H9 (cell line): ENCODE data around the gene TTC6. TPM values are rescaled to one million over a fixed set of nuclear protein-coding genes. Genes with fewer than 3 reads are reported as not detected.

ENCODE experiments used
- DNase-seq: peaks from one replicate; pipeline ENCODE4 v3.0.0-alpha.2; 2017
- H2AFZ ChIP-seq: one replicate; pipeline ENCODE4 v1.6.1; 2013; ENCODE audit warnings: mild to moderate bottlenecking, low read length, control low read depth, moderate library complexity
- H2AK5ac ChIP-seq: 2 replicates; pipeline ENCODE4 v1.6.1; 2013; ENCODE audit warnings: low read length, control low read depth, mixed read lengths; ENCODE audit not compliant: insufficient read length
- H2BK120ac ChIP-seq: one replicate; pipeline ENCODE4 v1.6.1; 2013; ENCODE audit warnings: low read depth, mild to moderate bottlenecking, low read length, control low read depth, inconsistent platforms; ENCODE audit not compliant: poor library complexity, severe bottlenecking
- H2BK12ac ChIP-seq: 2 replicates; pipeline ENCODE4 v1.6.1; 2013; ENCODE audit warnings: low read length, control low read depth, mixed read lengths, low read depth; ENCODE audit not compliant: insufficient read length
- H2BK15ac ChIP-seq: 2 replicates; pipeline ENCODE4 v1.6.1; 2013; ENCODE audit warnings: low read depth, low read length, control low read depth
- H2BK20ac ChIP-seq: one replicate; pipeline ENCODE4 v1.6.1; 2013; ENCODE audit warnings: low read depth, mild to moderate bottlenecking, low read length, control low read depth, inconsistent platforms; ENCODE audit not compliant: poor library complexity, severe bottlenecking
- H2BK5ac ChIP-seq: 2 replicates; pipeline ENCODE4 v1.6.1; 2013; ENCODE audit warnings: low read length, control low read depth, mixed read lengths; ENCODE audit not compliant: insufficient read length
- H3K14ac ChIP-seq: 2 replicates; pipeline ENCODE4 v1.6.1; 2013; ENCODE audit warnings: low read length, control low read depth; ENCODE audit not compliant: insufficient read depth
- H3K18ac ChIP-seq: 2 replicates; pipeline ENCODE4 v1.6.1; 2013; ENCODE audit warnings: low read depth, mild to moderate bottlenecking, mixed read lengths, low read length, control low read depth; ENCODE audit not compliant: insufficient read length
- H3K23ac ChIP-seq: 2 replicates; pipeline ENCODE4 v1.6.1; 2013; ENCODE audit warnings: low read length, control low read depth, mixed read lengths, low read depth; ENCODE audit not compliant: insufficient read length
- H3K23me2 ChIP-seq: 2 replicates; pipeline ENCODE4 v1.6.1; 2013; ENCODE audit warnings: low read depth, mild to moderate bottlenecking, mixed read lengths, low read length, control low read depth; ENCODE audit not compliant: insufficient read length, poor library complexity, severe bottlenecking
- H3K27ac ChIP-seq: 2 replicates; pipeline ENCODE4 v1.5.1; 2013; ENCODE audit warnings: low read length, control low read depth, mixed read lengths, low read depth; ENCODE audit not compliant: insufficient read length
- H3K27me3 ChIP-seq: 2 replicates; pipeline ENCODE4 v1.6.1; 2013; ENCODE audit warnings: low read length, control low read depth, inconsistent platforms; ENCODE audit not compliant: insufficient read depth
- H3K4ac ChIP-seq: 2 replicates; pipeline ENCODE4 v1.6.1; 2013; ENCODE audit warnings: low read depth, mild to moderate bottlenecking, control low read depth, inconsistent platforms, low read length, moderate library complexity
- H3K4me1 ChIP-seq: 2 replicates; pipeline ENCODE4 v1.6.1; 2013; ENCODE audit warnings: low read length, control low read depth, inconsistent platforms; ENCODE audit not compliant: insufficient read depth
- H3K4me2 ChIP-seq: 2 replicates; pipeline ENCODE4 v1.6.1; 2013; ENCODE audit warnings: low read length, control low read depth, mixed read lengths; ENCODE audit not compliant: insufficient read length, insufficient read depth
- H3K56ac ChIP-seq: 2 replicates; pipeline ENCODE4 v1.6.1; 2013; ENCODE audit warnings: low read depth, mild to moderate bottlenecking, mixed read lengths, low read length, control low read depth; ENCODE audit not compliant: insufficient read length
- H3K79me1 ChIP-seq: 2 replicates; pipeline ENCODE4 v1.6.1; 2013; ENCODE audit warnings: low read depth, mild to moderate bottlenecking, moderate library complexity, low read length, control low read depth, inconsistent platforms; ENCODE audit not compliant: insufficient read depth, poor library complexity, severe bottlenecking
- H3K79me2 ChIP-seq: 2 replicates; pipeline ENCODE4 v1.6.1; 2013; ENCODE audit warnings: low read length, control low read depth, inconsistent platforms; ENCODE audit not compliant: insufficient read depth
- H3K9ac ChIP-seq: 2 replicates; pipeline ENCODE4 v1.6.1; 2013; ENCODE audit warnings: low read length, control low read depth, mixed read lengths; ENCODE audit not compliant: insufficient read length; ENCODE audit errors: extremely low read depth
- H3K9me3 ChIP-seq: one replicate; pipeline ENCODE4 v1.6.1; 2013; ENCODE audit warnings: low read depth, low read length, inconsistent platforms; ENCODE audit not compliant: control insufficient read depth
- H3T11ph ChIP-seq: one replicate; pipeline ENCODE4 v1.6.1; 2013; ENCODE audit warnings: mild to moderate bottlenecking, low read length, control low read depth, inconsistent platforms
- H4K20me1 ChIP-seq: one replicate; pipeline ENCODE4 v1.6.1; 2013; ENCODE audit not compliant: control insufficient read depth, insufficient read length, insufficient read depth
- H4K5ac ChIP-seq: 2 replicates; pipeline ENCODE4 v1.6.1; 2013; ENCODE audit warnings: low read depth, mild to moderate bottlenecking, mixed read lengths, low read length, control low read depth; ENCODE audit not compliant: insufficient read length
- H4K8ac ChIP-seq: replicated peaks from 2 replicates; pipeline ENCODE4 v1.6.1; 2013; ENCODE audit warnings: low read length, control low read depth, mixed read lengths, low read depth; ENCODE audit not compliant: insufficient read length
- H4K91ac ChIP-seq: 2 replicates; pipeline ENCODE4 v1.6.1; 2013; ENCODE audit warnings: low read depth, mild to moderate bottlenecking, moderate library complexity, mixed read lengths, low read length, control low read depth; ENCODE audit not compliant: insufficient read length
- H3K27ac Mint-ChIP-seq, 3 experiments: 2 replicates in 2 of 3; 3 replicates in 1 of 3; pipeline ENCODE4 v1.8.0; 2020 to 2021; ENCODE audit warnings: mixed read lengths in 3 of 3, mild to moderate bottlenecking in 1 of 3, moderate library complexity in 1 of 3
- H3K27me3 Mint-ChIP-seq: 2 replicates; pipeline ENCODE4 v1.8.0; 2021; ENCODE audit warnings: low read depth, mild to moderate bottlenecking, moderate library complexity, mixed read lengths
- H3K36me3 Mint-ChIP-seq, 3 experiments: 2 replicates in 2 of 3; 3 replicates in 1 of 3; pipeline ENCODE4 v1.8.0; 2020 to 2021; ENCODE audit warnings: low read depth in 3 of 3, mixed read lengths in 3 of 3; ENCODE audit not compliant: insufficient read depth in 1 of 3
- H3K4me1 Mint-ChIP-seq, 2 experiments: 2 replicates each; pipeline ENCODE4 v1.8.0; 2020; ENCODE audit warnings: mixed read lengths in 2 of 2
- H3K4me3 Mint-ChIP-seq, 2 experiments: 2 replicates in 1 of 2; 3 replicates in 1 of 2; pipeline ENCODE4 v1.8.0; 2020 to 2021; ENCODE audit warnings: mild to moderate bottlenecking in 2 of 2, mixed read lengths in 2 of 2, moderate library complexity in 1 of 2
- H3K9me3 Mint-ChIP-seq, 2 experiments: 2 replicates in 1 of 2; 3 replicates in 1 of 2; pipeline ENCODE4 v1.8.0; 2020; ENCODE audit warnings: mild to moderate bottlenecking in 2 of 2, mixed read lengths in 2 of 2, moderate library complexity in 1 of 2
- WGBS: extraction: QIAGEN DNeasy Blood & Tissue Kit; methylation state at CpG from one replicate; pipeline ENCODE4 v1.1.7; 2013; ENCODE audit warnings: missing lambda C conversion rate, low lambda C conversion rate, mixed read lengths; ENCODE audit not compliant: insufficient read length; ENCODE audit errors: extremely low coverage; 5-methylcytosine and 5-hydroxymethylcytosine counted together
- total RNA-seq: library from RNA; stranded (reverse); gene quantifications from 2 replicates; pipeline ENCODE4 v1.2.1, GENCODE V29; 2021
- TF ChIP-seq, protein P1 (sequence below): fragments of 200-600 bp; sonication (generic); conservative IDR thresholded peaks from 3 replicates; pipeline ENCODE4 v1.8.0; 2021; ENCODE audit warnings: antibody characterized with exemption, mild to moderate bottlenecking

Gene TTC6
- total RNA-seq, 1 experiment from 2014 or later, result 0.24 TPM

DNA sequence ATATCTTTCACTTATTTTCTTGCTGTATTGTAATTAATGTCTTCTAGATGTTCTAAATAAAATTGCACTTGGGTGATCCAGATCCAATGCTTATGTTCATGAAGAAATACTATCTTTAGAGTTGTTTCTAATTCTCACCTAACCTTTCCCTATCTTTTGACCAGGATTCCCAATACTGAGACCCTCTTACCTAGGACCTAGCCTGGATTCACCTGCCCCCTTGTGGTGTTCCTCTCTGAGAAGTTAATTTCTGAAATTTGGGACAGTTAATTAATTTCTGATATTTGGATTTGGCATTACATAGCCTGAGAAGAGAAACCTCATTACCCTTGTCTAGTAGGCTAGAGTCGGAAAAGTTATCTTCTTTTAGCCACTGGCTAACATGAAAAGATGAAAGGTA is 29.9 kb upstream of the TTC6 start:
- Histone ChIP-seq H3K4me2 (no peak overlapping the region), H3K4me1 (no peaks in the 10 kb centered on the region), H3K4ac (no peak overlapping the region), H3K9ac (no peak overlapping the region), H2AK5ac (no peak overlapping the region), H2AFZ (no peak overlapping the region), H2BK12ac (no peak overlapping the region), H3K27me3 (no peaks in the 10 kb centered on the region), H3K18ac (no peak overlapping the region), H2BK120ac (no peak overlapping the region), H4K8ac (no peak overlapping the region), H4K91ac (no peak overlapping the region), H4K5ac (no peak overlapping the region), H3K27ac (no peak overlapping the region), H3K79me2 (no peaks in the 10 kb centered on the region), H3K9me3 (no peaks in the 10 kb centered on the region), H2BK15ac (no peak overlapping the region), H3K14ac (no peak overlapping the region), H3K23me2 (no peaks in the 10 kb centered on the region), H3K56ac (no peak overlapping the region), H3T11ph (no peak overlapping the region), H3K79me1 (no peaks in the 10 kb centered on the region), H2BK5ac (no peak overlapping the region), H2BK20ac (no peak overlapping the region), H4K20me1 (no peaks in the 10 kb centered on the region), H3K23ac (no peak overlapping the region)
- TF ChIP-seq, protein P1, sequence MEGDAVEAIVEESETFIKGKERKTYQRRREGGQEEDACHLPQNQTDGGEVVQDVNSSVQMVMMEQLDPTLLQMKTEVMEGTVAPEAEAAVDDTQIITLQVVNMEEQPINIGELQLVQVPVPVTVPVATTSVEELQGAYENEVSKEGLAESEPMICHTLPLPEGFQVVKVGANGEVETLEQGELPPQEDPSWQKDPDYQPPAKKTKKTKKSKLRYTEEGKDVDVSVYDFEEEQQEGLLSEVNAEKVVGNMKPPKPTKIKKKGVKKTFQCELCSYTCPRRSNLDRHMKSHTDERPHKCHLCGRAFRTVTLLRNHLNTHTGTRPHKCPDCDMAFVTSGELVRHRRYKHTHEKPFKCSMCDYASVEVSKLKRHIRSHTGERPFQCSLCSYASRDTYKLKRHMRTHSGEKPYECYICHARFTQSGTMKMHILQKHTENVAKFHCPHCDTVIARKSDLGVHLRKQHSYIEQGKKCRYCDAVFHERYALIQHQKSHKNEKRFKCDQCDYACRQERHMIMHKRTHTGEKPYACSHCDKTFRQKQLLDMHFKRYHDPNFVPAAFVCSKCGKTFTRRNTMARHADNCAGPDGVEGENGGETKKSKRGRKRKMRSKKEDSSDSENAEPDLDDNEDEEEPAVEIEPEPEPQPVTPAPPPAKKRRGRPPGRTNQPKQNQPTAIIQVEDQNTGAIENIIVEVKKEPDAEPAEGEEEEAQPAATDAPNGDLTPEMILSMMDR, result peak; percentile 69
- no peaks in the 10 kb centered on the region for H3K27me3 Mint-ChIP-seq
- H3K36me3 Mint-ChIP-seq, result no peaks in the 10 kb centered on the region
- peaks cover 14 to 17% of the 10 kb centered on the region in 2 experiments for H3K4me1 Mint-ChIP-seq
- no peak overlapping the region for H3K27ac Mint-ChIP-seq
- H3K9me3 Mint-ChIP-seq, result no peaks in the 10 kb centered on the region
- H3K4me3 Mint-ChIP-seq, result no peak overlapping the region
- DNase-seq, result no peak
- WGBS, result no CpG with 5 or more reads among the region's 1 CpG
